ENCODE results near the gene BAG3.
A peak's percentile ranks its signal among the peaks of the same experiment; 100 is the strongest.

Gene BAG3

GRCh38 chr10:119669331-119669730 is 18.2 kb downstream of the BAG3 start:
- Histone ChIP-seq H3K27me3 (no peaks in the 10 kb centered on the region), H3K4me1 (peaks cover 0 to 57% (median 49%) of the 10 kb centered on the region in 4 donors), H3K4me3 (no peak overlapping the region), H3K36me3 (peaks cover 46 to 48% (median 47%) of the 10 kb centered on the region in 3 donors), H3K9me3 (no peaks in the 10 kb centered on the region), H3K27ac (peak overlapping the region; percentile 76)
- no peak for DNase-seq
- intact Hi-C loops (cut with DNase I; ENCODE audit: low total_unique reads): no loop called here
- no peak for TF ChIP-seq CTCF (IDR thresholded peaks at IDR 0.05)

- H3K27ac ChIP-seq: peak overlapping the region; percentile 76
- DNase-seq: no peak
- peaks cover 0 to 52% (median 44%) of the 10 kb centered on the region in 4 donors for H3K4me1 ChIP-seq
- H3K4me3 ChIP-seq: no peak overlapping the region
- H3K36me3 ChIP-seq: peaks cover 50 to 55% (median 55%) of the 10 kb centered on the region in 3 donors
- intact Hi-C loops (cut with DNase I; ENCODE audit: low total_unique reads): no loop called here
- H3K9me3 ChIP-seq: no peaks in the 10 kb centered on the region
- H3K27me3 ChIP-seq: no peaks in the 10 kb centered on the region
- no peak for TF ChIP-seq CTCF (IDR thresholded peaks at IDR 0.05)
Observed at GRCh38 chr10:119669975-119670640, 18.9 kb downstream of the BAG3 start.

- peaks cover 50 to 60% (median 59%) of the 10 kb centered on the region in 3 donors for H3K36me3 ChIP-seq
- peaks cover 0 to 52% (median 40%) of the 10 kb centered on the region in 4 donors for H3K4me1 ChIP-seq
- no peak for DNase-seq
- intact Hi-C loops (cut with DNase I; ENCODE audit: low total_unique reads): no loop called here
- H3K27me3 ChIP-seq: no peaks in the 10 kb centered on the region
- no peak overlapping the region for H3K4me3 ChIP-seq
- H3K9me3 ChIP-seq: no peaks in the 10 kb centered on the region
- no peak for TF ChIP-seq CTCF (IDR thresholded peaks at IDR 0.05)
- H3K27ac ChIP-seq: peak overlapping the region in 1 of 2 donors; percentile 76
Observed at GRCh38 chr10:119670717-119671116, 19.5 kb downstream of the BAG3 start.

- no peak overlapping the region for H3K27ac ChIP-seq
- TF ChIP-seq CTCF (IDR thresholded peaks at IDR 0.05): no peak
- H3K27me3 ChIP-seq: no peaks in the 10 kb centered on the region
- no peaks in the 10 kb centered on the region for H3K9me3 ChIP-seq
- peaks cover 50 to 63% (median 60%) of the 10 kb centered on the region in 3 donors for H3K36me3 ChIP-seq
- H3K4me3 ChIP-seq: no peak overlapping the region
- peaks cover 0 to 45% (median 34%) of the 10 kb centered on the region in 4 donors for H3K4me1 ChIP-seq
- intact Hi-C loops (cut with DNase I; ENCODE audit: low total_unique reads): no loop called here
- DNase-seq: no peak
Observed at GRCh38 chr10:119671381-119671780, 20.2 kb downstream of the BAG3 start.

- Histone ChIP-seq H3K4me3 (no peak overlapping the region), H3K27ac (no peak overlapping the region), H3K27me3 (no peaks in the 10 kb centered on the region), H3K4me1 (peaks cover 0 to 36% (median 25%) of the 10 kb centered on the region in 4 donors), H3K36me3 (peaks cover 58 to 72% (median 69%) of the 10 kb centered on the region in 3 donors), H3K9me3 (no peaks in the 10 kb centered on the region)
- no peak for DNase-seq
- intact Hi-C loops (cut with DNase I; ENCODE audit: low total_unique reads): no loop called here
- TF ChIP-seq CTCF (IDR thresholded peaks at IDR 0.05): no peak
Observed at GRCh38 chr10:119672291-119672690, 21.1 kb downstream of the BAG3 start.
